ENCODE results near the gene NTRK1. TPM values are rescaled to one million over a fixed set of nuclear protein-coding genes. Genes with fewer than 3 reads are reported as not detected.
A peak's percentile ranks its signal among the peaks of the same experiment; 100 is the strongest.

The NTRK1 gene
- total RNA-seq, 1 donor from 2014 or later: not detected

GRCh38 chr1:156877433-156878170 is 16.9 kb downstream of the NTRK1 start:
- peak; percentile 36 for FAIRE-seq
- no peak for DNase-seq (ENCODE audit: low read depth)

DNA sequence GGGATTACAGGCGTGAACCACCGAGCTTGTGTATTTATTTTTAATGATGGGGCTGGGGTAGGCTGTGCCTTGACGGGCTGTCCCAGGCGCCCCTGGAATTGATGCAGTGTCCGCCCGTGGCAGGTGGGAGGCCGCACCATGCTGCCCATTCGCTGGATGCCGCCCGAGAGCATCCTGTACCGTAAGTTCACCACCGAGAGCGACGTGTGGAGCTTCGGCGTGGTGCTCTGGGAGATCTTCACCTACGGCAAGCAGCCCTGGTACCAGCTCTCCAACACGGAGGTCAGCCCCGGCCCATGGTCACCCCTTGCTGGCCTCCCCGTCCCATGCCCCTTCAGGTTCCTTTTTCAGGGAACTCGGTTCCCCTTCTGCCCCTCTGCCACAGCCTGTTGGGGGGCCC is 19.2 kb downstream of the NTRK1 start:
- Histone ChIP-seq H3K4me3 (ENCODE audit: low read depth, low read length) (no peak overlapping the region), H3K36me3 (ENCODE audit: control insufficient read depth, insufficient read depth, low read length) (no peaks in the 10 kb centered on the region), H3K27me3 (ENCODE audit: control insufficient read depth, insufficient read depth, low read length) (peaks cover 41% of the 10 kb centered on the region)
- DNase-seq (ENCODE audit: low read depth) (no peak), FAIRE-seq (no peak)
- no peak for TF ChIP-seq CTCF (IDR thresholded peaks at IDR 0.05; ENCODE audit: insufficient read depth, low read length, severe bottlenecking)

More at GRCh38 chr1:156877433-156878170, 16.9 kb downstream of the NTRK1 start:
- H3K4me3 ChIP-seq (ENCODE audit: low read depth, low read length): no peak overlapping the region
- no peak for TF ChIP-seq CTCF (IDR thresholded peaks at IDR 0.05; ENCODE audit: insufficient read depth, low read length, severe bottlenecking)
- H3K27me3 ChIP-seq (ENCODE audit: control insufficient read depth, insufficient read depth, low read length): peaks cover 44% of the 10 kb centered on the region
- H3K36me3 ChIP-seq (ENCODE audit: control insufficient read depth, insufficient read depth, low read length): no peaks in the 10 kb centered on the region

DNA sequence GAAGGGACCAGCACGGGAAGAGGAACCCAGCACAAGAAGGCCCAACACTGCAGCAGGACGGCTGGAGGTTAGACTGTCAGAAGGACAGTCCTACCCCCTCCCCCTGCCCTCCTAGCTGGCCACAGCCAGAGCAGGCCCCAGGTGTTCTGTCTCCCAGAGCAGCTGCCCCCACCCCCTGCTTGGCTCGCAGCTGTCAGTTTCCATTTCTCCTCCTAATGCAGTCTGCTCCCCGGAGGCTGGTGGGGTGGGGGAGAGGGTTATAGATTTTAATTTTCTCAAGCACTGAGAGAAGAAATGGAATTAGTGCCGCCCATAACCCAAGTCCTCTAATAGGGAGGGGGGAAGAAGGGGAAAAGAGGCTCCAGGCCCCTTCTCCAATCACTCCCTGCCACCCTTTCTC is 19.8 kb downstream of the NTRK1 start:
- FAIRE-seq (no peak), DNase-seq (ENCODE audit: low read depth) (no peak)
- no peaks in the 10 kb centered on the region for H3K36me3 ChIP-seq (ENCODE audit: control insufficient read depth, insufficient read depth, low read length)
- peaks cover 41% of the 10 kb centered on the region for H3K27me3 ChIP-seq (ENCODE audit: control insufficient read depth, insufficient read depth, low read length)
- no peak for TF ChIP-seq CTCF (IDR thresholded peaks at IDR 0.05; ENCODE audit: insufficient read depth, low read length, severe bottlenecking)
- no peak overlapping the region for H3K4me3 ChIP-seq (ENCODE audit: low read depth, low read length)

GRCh38 chr1:156881101-156881500 is 20.4 kb downstream of the NTRK1 start:
- no peak for TF ChIP-seq CTCF (IDR thresholded peaks at IDR 0.05; ENCODE audit: insufficient read depth, low read length, severe bottlenecking)
- Histone ChIP-seq H3K36me3 (ENCODE audit: control insufficient read depth, insufficient read depth, low read length) (no peaks in the 10 kb centered on the region), H3K4me3 (ENCODE audit: low read depth, low read length) (no peak overlapping the region), H3K27me3 (ENCODE audit: control insufficient read depth, insufficient read depth, low read length) (peaks cover 36% of the 10 kb centered on the region)
- no peak for DNase-seq (ENCODE audit: low read depth)
- FAIRE-seq: no peak

DNA sequence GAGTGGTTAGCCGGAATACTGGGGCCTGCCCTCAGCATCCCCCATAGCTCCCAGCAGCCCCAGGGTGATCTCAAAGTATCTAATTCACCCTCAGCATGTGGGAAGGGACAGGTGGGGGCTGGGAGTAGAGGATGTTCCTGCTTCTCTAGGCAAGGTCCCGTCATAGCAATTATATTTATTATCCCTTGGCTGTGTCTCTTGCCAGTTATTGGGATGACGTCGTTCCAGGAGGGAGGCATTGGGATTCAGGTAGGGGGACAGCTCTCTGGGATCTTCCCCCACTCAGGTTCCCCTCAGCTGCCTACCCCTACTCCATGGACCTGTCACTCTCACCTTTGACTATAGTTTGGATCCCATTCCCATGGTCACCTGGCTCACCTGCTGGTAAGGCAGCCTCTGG is 21.0 kb downstream of the NTRK1 start:
- no peak overlapping the region for H3K4me3 ChIP-seq (ENCODE audit: low read depth, low read length)
- no peak for TF ChIP-seq CTCF (IDR thresholded peaks at IDR 0.05; ENCODE audit: insufficient read depth, low read length, severe bottlenecking)
- no peaks in the 10 kb centered on the region for H3K36me3 ChIP-seq (ENCODE audit: control insufficient read depth, insufficient read depth, low read length)
- peaks cover 34% of the 10 kb centered on the region for H3K27me3 ChIP-seq (ENCODE audit: control insufficient read depth, insufficient read depth, low read length)
- DNase-seq (ENCODE audit: low read depth) (no peak), FAIRE-seq (no peak)

DNA sequence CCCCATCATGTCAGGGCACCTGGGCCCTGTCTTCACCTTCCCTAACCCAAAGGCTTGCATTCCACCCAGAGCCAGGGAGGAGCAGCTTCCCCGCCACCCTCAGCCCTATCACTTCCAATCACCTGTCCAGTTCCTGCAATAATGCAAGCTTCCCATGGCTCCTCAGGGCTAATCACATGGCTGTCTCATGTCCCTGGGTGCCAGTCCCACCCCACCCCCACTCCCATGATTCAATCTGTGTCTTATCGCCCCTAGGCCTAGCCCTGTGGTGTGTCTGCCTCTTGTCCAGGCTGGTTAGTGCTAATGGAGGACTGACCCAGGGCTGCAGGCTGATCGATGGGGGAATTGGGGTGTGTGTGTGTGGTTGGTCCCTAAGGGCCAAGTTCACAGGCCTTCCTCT is 21.9 kb downstream of the NTRK1 start:
- Histone ChIP-seq H3K36me3 (ENCODE audit: control insufficient read depth, insufficient read depth, low read length) (no peaks in the 10 kb centered on the region), H3K4me3 (ENCODE audit: low read depth, low read length) (no peak overlapping the region), H3K27me3 (ENCODE audit: control insufficient read depth, insufficient read depth, low read length) (peaks cover 33% of the 10 kb centered on the region)
- FAIRE-seq: no peak
- DNase-seq (ENCODE audit: low read depth): no peak
- no peak for TF ChIP-seq CTCF (IDR thresholded peaks at IDR 0.05; ENCODE audit: insufficient read depth, low read length, severe bottlenecking)
